ENCODE measurements around the gene CST7. TPM values are rescaled to one million over a fixed set of nuclear protein-coding genes. Genes with fewer than 3 reads are reported as not detected.
"Not testable (repeated sequence)": the region's sequence is repeated elsewhere in the genome, so short reads cannot be mapped to it uniquely, and the experiment has no call there.

The CST7 gene
- total RNA-seq, 1 experiment from 2014 or later, result not detected

GRCh38 chr20:24929867-24930723, 19.0 kb upstream of the CST7 start:
- Histone ChIP-seq H3K4me3 (replicated peaks in 1 of 2; ENCODE audit: low read depth in 1 of 2, low read length in 2 of 2) (peak overlapping the region; percentile 25 to 54), H3K4me2 (ENCODE audit: low read length) (peak overlapping the region; percentile 75), H3K9ac (ENCODE audit: low read length) (peak overlapping the region; percentile 40), H3K4me1 (ENCODE audit: control insufficient read depth in 1 of 2, insufficient read depth in 2 of 2, low read length in 2 of 2) (peaks cover 9 to 22% of the 10 kb centered on the region in 2 experiments), H2AFZ (ENCODE audit: low read depth, low read length, poor library complexity, severe bottlenecking) (peak overlapping the region; percentile 77)
- H3K9me3 ChIP-seq (ENCODE audit: control insufficient read depth in 1 of 2, insufficient read depth in 1 of 2, low read depth in 1 of 2, low read length in 2 of 2); POLR2A ChIA-PET; intact Hi-C loops (cut with micrococcal nuclease); H3K27me3 ChIP-seq (ENCODE audit: insufficient read depth, low read length); H3K79me2 ChIP-seq (ENCODE audit: insufficient read depth, low read length); H3K27ac ChIP-seq (ENCODE audit: low read depth, low read length); H4K20me1 ChIP-seq (ENCODE audit: insufficient read depth); BruUV-seq (replicated peaks); H3K36me3 ChIP-seq (ENCODE audit: control insufficient read depth in 1 of 2, insufficient read depth in 2 of 2, low read length in 2 of 2); H3K9me2 ChIP-seq (ENCODE audit: insufficient read depth); RAD21 ChIA-PET (ENCODE audit: low non-redundant PET in 1 of 2, low total read pairs in 2 of 2, uncharacterized antibody in 2 of 2, unreplicated experiment in 2 of 2): not testable (repeated sequence)
- TF ChIP-seq CTCF (IDR thresholded peaks at IDR 0.05 in 2 of 3, conservative IDR thresholded peaks at IDR 0.05 in 1 of 3; ENCODE audit: borderline replicate concordance in 1 of 3, insufficient read depth in 1 of 3, low read depth in 2 of 3, low read length in 2 of 3), result peak in 2 of 3 experiments; percentile 19 to 27; a peak in 2 of 6 replicates
- peak; percentile 54; the same call in 1 of the 2 replicates for TF ChIP-seq SP1 (IDR thresholded peaks at IDR 0.05; ENCODE audit: low read depth)
- peak; percentile 50 for TF ChIP-seq RAD21 (IDR thresholded peaks at IDR 0.05; ENCODE audit: low read depth)
- peak; percentile 47; the same call in 1 of the 2 replicates for TF ChIP-seq CEBPB (IDR thresholded peaks at IDR 0.05; ENCODE audit: low read depth)
- CTCF ChIA-PET, result interaction anchor here (1.4 to 1.6 kb wide), 3 partner anchors 30 to 248 kb away, joined by 4 read pairs; no protein-coding TSS in a partner anchor
- peak; percentile 39 for DNase-seq (ENCODE audit: low read depth, low spot score)
- ATAC-seq, result peak; percentile 74
